GM12878 (cell line): ENCODE data around the gene MAST2.

Experiments used
- BACH1 ChIP-seq: fragments of 450-650 bp; IDR thresholded peaks from 2 replicates; pipeline ENCODE4 v1.6.1; 2017; ENCODE audit warnings: mild to moderate bottlenecking, borderline replicate concordance
- EP300 ChIP-seq, 2 experiments: fragments of 150-350 bp in 1 of 2; IDR thresholded peaks; 2 replicates each; pipeline ENCODE4 v1.6.1; 2011 to 2012; ENCODE audit warnings: low read depth in 2 of 2, low read length in 2 of 2, borderline replicate concordance in 1 of 2, improper control_type of control experiment in 1 of 2, inconsistent platforms in 1 of 2; ENCODE audit not compliant: control insufficient read depth in 1 of 2

DNA sequence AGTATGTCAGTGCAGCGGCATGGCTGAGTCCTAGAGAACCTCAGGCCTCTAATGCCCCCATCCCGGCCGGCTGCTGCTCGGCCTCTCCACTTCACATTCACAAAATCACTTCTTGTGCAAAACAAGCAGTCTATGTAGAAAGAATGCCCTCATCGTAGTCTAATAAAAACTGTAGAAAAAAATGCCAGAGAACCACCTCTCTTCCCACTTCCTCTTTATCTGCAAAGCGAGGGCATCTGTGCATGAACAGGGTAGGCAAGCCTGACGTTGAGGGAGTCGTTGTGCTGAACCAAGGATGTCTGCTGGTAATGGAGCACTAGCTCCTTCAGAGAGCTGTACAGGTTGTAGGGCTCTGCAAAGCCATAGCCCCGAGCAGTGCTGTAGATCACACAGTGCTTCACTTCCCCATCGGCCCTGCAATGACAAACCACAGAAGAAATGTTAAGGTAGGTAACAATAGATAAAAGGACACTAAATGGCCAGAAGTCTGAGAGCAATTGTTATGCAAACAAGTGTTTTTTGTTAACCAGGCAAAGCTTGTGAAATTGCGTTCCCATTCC is 240.1 kb downstream of the MAST2 start:
- TF ChIP-seq EP300 (IDR thresholded peaks at IDR 0.05; ENCODE audit: borderline replicate concordance in 1 of 2, control insufficient read depth in 1 of 2, low read depth in 2 of 2, low read length in 2 of 2), result peak in 1 of 2 experiments; percentile 54; a peak in 2 of 4 replicates
- no peak for TF ChIP-seq BACH1
